NCI-H446 (cell line): ENCODE measurements around the gene ARHGAP33.

Experiments used
- DNase-seq, 2 experiments: peaks; one replicate each; lab custom pipeline; 2025; lab: John Stamatoyannopoulos, UW

The ARHGAP33 gene

GRCh38 chr19:35775298-35776101, at the start of gene ARHGAP33:
Gene ARHGAP33, plus strand, starts transcription at chr19:35775564. Its CDS starts 95 bp downstream, at chr19:35775659.
- peak; percentile 96 to 100 for DNase-seq

- DNase-seq, result no peak
Measured at GRCh38 chr19:35727053-35727955, 48.1 kb upstream of the ARHGAP33 start.

DNA sequence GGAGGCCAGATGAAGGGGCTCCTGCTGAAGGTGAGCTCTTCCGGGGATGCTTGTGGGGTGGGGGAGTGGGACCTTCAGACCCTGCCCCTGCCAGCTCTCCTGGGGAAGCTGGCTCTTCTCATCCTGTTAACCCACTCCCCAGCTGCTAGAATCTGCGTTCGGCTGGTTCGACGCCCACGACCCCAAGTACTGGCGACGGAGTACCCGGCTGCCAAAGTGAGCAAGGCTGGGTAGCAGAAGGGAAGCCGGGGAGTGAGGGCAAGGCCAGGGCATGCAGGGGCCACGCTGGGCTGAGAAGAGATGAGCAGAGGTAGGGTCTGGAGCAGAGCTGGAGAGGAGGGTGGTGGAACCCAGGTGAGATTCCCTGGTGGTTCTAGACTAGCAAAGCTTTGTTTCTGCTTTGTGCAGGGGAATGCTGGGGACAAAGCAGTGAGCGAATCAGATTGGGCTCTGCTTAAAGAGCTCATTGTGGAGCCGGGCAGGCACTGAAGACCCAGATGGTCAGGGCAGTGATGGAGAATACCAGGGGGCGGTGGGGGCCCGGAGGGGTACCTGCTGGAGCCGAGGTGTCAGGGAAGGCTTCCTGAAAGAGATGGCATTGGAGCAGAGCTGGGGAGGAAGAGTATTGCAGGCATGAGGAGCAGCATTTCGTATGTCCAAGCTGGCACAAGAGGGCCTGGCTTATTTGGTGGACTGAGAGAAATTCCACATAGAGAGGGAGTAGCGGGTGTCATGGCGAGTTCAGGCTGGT, 47.2 kb upstream of the ARHGAP33 start:
- DNase-seq, result no peak

- no peak for DNase-seq
Measured at GRCh38 chr19:35729021-35729420, 46.3 kb upstream of the ARHGAP33 start.

- DNase-seq, result no peak
Measured at GRCh38 chr19:35729763-35730162, 45.6 kb upstream of the ARHGAP33 start.

DNA sequence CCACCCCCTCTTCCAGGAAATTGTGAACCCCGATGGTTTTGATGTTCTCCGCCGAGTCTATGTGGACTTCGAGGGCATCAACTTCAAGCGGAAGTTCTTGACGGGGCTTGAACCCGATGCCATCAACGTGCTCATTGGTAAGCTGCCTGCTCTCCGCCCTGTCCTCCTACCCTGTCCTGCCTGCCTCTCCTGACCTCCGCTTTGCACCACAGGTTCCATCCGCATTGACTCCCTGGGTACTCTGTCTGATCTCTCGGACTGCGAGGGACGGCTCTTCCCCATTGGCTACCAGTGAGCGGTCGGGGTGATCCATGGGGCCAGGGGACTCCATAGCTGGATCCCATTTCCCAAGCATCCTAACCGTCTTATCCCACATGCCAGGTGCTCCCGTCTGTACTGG, 45.0 kb upstream of the ARHGAP33 start:
- no peak for DNase-seq

DNA sequence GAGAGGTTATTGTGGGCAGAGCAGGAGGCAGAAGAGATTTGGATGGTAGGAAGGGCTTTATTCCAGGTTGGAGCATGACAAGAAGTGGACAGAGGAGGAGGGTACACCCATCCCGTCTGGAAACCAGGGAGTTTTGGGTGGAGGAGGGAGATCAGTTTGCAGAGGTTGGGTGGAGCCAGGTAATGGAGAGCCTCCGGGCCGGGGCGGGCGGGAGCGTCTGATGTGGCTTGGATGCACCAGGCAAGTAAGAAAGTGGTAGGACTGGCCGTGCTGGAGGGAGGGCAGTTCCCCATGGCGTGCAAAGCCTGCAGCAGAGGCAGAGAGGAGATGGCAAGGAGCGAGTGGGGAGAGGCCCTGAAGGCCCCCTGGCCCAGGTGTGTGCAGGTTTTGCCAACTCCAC, 44.0 kb upstream of the ARHGAP33 start:
- no peak for DNase-seq

GRCh38 chr19:35731779-35732405, 43.5 kb upstream of the ARHGAP33 start:
- no peak for DNase-seq

DNA sequence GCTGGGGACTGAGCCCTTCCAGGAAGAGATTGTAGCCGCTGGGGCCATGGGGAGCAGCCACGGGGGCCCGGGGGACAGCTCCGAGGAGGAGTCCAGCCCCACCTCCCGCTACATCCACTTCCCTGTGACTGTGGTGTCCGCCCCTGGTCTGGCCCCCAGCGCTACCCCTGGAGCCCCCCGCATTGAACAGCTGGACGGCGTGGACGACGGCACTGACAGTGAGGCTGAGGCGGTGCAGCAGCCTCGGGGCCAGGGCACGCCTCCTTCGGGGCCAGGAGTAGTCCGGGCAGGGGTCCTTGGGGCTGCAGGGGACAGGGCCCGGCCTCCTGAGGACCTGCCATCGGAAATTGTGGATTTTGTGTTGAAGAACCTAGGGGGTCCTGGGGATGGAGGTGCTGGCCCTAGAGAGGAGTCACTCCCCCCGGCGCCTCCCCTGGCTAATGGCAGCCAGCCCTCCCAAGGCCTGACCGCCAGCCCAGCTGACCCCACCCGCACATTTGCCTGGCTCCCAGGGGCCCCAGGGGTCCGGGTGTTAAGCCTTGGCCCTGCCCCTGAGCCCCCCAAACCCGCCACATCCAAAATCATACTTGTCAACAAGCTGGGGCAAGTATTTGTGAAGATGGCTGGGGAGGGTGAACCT, 42.7 kb upstream of the ARHGAP33 start:
- DNase-seq, result no peak

- DNase-seq, result no peak
Measured at GRCh38 chr19:35733180-35734125, 41.9 kb upstream of the ARHGAP33 start.

DNA sequence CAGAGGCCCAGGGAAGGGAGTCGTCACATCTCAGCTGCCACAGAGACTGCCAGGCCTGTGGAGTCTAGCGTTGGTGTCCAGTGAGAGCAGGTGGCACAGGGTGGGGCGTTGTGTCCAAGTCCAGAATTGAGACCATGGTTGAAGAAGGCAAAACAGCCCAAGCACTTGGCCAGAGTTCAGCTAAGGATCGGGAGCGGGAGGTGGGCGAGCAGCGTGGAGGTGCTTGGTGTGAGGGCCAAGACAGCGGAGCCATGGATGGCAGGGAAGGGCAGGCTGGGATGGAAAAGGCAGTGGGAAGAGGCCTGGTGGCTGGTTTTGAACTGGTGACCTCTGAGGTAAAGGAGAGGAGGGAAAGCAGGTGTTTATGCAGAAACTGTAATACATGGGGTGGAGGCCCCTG, 41.1 kb upstream of the ARHGAP33 start:
- no peak for DNase-seq

- no peak for DNase-seq
Measured at GRCh38 chr19:35734889-35735288, 40.5 kb upstream of the ARHGAP33 start.

GRCh38 chr19:35736913-35737886, 38.2 kb upstream of the ARHGAP33 start:
- no peak for DNase-seq

DNA sequence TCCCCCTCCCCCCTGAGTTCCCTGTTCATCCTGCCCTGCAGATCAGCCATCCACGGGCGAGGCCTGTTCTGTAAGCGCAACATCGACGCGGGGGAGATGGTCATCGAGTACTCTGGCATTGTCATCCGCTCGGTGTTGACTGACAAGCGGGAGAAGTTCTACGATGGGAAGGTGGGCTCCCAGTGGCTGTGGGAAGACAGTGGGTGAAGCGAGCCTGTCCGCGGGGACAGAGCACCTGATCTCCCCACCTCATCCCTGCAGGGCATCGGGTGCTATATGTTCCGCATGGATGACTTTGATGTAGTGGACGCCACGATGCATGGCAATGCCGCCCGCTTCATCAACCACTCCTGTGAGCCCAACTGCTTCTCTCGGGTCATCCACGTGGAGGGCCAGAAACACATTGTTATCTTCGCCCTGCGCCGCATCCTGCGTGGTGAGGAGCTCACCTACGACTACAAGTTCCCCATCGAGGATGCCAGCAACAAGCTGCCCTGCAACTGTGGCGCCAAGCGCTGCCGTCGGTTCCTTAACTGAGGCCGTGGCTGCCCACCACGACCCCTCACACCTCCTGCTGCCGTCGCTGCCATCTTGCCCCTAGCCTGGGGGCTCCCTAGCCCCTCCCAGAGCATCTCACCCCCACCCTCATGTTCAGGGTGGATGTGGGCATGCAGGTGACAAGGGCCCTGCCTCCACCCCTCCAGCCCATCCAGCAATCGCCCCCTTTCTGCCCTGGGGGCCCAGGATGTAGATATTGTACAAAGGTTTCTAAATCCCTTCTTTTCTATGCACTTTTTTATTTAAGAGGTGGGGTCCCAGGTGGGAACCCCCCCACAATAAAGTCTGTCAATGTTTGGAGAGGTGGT, 37.1 kb upstream of the ARHGAP33 start:
- DNase-seq, result no peak

DNA sequence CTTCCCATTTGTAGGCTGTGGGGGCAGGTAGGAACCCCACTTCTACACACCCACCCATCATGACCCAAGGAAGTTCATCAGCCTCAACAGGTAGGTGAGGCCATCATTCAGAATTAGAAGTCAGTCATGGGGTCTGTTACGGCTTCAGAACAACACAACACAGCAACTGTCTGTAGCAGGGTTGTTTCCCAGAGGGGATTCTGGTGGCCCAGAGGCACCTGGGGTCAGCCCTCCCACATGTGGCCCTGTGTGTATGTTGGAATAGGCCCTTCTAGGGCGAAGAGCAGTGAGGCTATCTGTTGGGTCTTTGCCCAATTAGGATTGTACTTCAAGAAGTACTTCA, 36.5 kb upstream of the ARHGAP33 start:
- DNase-seq, result no peak

GRCh38 chr19:35739275-35740107, 35.9 kb upstream of the ARHGAP33 start:
- no peak for DNase-seq

DNA sequence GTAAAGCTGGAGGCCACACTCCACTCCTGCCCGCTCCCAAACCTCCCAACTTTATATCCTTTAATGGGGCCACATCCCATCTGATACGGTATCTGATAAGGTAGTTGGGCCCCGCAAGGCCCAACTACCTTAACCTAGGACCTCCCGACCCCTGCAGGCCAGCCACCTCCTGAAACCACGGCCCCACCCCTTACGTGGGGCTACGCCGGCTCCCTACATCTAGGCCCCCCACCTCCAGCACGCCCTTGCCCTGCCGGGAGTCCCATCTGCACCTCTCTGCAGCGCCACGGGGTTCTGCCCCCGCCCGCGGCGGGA, 35.3 kb upstream of the ARHGAP33 start:
- no peak for DNase-seq
